ENCODE measurements around the gene CCDC188. TPM values are rescaled to one million over a fixed set of nuclear protein-coding genes. Genes with fewer than 3 reads are reported as not detected.

Gene CCDC188
- total and polyA plus RNA-seq, 2 of the 13 experiments (the other 11 are each of a cell fraction or from before 2014, with no cell fraction given), result not detected

DNA sequence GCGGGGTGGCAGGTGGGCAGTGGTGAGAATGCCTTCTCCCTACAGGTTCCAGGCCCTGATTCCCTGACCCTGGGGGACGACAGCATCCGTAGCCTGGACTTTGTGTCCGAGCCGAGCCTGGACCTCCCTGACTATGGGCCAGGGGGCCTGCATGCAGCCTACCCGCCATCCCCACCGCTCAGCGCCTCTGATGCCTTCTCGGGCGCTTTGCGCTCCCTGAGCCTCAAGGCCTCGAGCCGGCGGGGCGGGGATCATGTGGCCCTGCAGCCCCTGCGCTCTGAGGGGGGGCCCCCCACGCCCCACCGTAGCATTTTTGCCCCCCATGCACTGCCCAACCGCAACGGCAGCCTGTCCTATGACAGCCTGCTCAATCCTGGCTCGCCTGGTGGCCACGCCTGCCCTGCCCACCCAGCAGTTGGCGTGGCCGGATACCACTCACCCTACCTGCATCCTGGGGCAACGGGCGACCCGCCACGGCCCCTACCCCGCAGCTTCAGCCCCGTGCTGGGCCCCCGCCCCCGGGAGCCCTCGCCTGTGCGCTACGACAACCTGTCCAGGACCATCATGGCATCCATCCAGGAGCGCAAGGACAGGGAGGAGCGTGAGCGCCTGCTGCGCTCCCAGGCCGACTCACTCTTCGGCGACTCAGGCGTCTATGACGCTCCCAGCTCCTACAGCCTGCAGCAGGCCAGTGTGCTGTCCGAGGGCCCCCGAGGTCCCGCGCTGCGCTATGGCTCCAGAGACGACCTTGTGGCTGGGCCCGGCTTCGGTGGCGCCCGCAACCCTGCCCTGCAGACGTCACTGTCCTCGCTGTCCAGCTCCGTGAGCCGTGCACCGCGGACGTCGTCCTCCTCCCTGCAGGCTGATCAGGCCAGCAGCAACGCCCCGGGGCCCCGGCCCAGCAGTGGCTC, 7.9 kb downstream of the CCDC188 start (continued):
- TF ChIP-seq, protein P1, sequence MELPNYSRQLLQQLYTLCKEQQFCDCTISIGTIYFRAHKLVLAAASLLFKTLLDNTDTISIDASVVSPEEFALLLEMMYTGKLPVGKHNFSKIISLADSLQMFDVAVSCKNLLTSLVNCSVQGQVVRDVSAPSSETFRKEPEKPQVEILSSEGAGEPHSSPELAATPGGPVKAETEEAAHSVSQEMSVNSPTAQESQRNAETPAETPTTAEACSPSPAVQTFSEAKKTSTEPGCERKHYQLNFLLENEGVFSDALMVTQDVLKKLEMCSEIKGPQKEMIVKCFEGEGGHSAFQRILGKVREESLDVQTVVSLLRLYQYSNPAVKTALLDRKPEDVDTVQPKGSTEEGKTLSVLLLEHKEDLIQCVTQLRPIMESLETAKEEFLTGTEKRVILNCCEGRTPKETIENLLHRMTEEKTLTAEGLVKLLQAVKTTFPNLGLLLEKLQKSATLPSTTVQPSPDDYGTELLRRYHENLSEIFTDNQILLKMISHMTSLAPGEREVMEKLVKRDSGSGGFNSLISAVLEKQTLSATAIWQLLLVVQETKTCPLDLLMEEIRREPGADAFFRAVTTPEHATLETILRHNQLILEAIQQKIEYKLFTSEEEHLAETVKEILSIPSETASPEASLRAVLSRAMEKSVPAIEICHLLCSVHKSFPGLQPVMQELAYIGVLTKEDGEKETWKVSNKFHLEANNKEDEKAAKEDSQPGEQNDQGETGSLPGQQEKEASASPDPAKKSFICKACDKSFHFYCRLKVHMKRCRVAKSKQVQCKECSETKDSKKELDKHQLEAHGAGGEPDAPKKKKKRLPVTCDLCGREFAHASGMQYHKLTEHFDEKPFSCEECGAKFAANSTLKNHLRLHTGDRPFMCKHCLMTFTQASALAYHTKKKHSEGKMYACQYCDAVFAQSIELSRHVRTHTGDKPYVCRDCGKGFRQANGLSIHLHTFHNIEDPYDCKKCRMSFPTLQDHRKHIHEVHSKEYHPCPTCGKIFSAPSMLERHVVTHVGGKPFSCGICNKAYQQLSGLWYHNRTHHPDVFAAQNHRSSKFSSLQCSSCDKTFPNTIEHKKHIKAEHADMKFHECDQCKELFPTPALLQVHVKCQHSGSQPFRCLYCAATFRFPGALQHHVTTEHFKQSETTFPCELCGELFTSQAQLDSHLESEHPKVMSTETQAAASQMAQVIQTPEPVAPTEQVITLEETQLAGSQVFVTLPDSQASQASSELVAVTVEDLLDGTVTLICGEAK (IDR thresholded peaks at IDR 0.05), result no peak
- TF ChIP-seq, protein P1 (CRISPR knock-in tag; IDR thresholded peaks at IDR 0.05), result no peak
- TF ChIP-seq ZFP37 (CRISPR knock-in tag; IDR thresholded peaks at IDR 0.05; ENCODE audit: borderline replicate concordance), result no peak
- no peak for TF ChIP-seq ETV5 (CRISPR knock-in tag; IDR thresholded peaks at IDR 0.05; ENCODE audit: borderline replicate concordance)
- TF ChIP-seq ZNF766 (CRISPR knock-in tag; IDR thresholded peaks at IDR 0.05; ENCODE audit: borderline replicate concordance), result no peak
- no peak for TF ChIP-seq ZNF24 (IDR thresholded peaks at IDR 0.05)
- no peak for TF ChIP-seq SOX5 (CRISPR knock-in tag; IDR thresholded peaks at IDR 0.05; ENCODE audit: borderline replicate concordance)
- TF ChIP-seq EED (CRISPR knock-in tag; IDR thresholded peaks at IDR 0.05), result no peak
- TF ChIP-seq, protein P2, sequence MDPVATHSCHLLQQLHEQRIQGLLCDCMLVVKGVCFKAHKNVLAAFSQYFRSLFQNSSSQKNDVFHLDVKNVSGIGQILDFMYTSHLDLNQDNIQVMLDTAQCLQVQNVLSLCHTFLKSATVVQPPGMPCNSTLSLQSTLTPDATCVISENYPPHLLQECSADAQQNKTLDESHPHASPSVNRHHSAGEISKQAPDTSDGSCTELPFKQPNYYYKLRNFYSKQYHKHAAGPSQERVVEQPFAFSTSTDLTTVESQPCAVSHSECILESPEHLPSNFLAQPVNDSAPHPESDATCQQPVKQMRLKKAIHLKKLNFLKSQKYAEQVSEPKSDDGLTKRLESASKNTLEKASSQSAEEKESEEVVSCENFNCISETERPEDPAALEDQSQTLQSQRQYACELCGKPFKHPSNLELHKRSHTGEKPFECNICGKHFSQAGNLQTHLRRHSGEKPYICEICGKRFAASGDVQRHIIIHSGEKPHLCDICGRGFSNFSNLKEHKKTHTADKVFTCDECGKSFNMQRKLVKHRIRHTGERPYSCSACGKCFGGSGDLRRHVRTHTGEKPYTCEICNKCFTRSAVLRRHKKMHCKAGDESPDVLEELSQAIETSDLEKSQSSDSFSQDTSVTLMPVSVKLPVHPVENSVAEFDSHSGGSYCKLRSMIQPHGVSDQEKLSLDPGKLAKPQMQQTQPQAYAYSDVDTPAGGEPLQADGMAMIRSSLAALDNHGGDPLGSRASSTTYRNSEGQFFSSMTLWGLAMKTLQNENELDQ (CRISPR knock-in tag; IDR thresholded peaks at IDR 0.05; ENCODE audit: borderline replicate concordance), result no peak
- TF ChIP-seq NFIB (CRISPR knock-in tag; IDR thresholded peaks at IDR 0.05; ENCODE audit: borderline replicate concordance), result no peak
